HEK293 (cell line): Measurements from ENCODE around the gene ZNF804A.

Experiments used
- CTCF ChIA-PET: fragments of 350-600 bp; formaldehyde crosslinking; extraction: SDS; loops from one replicate; lab custom pipeline; 2021; ENCODE audit warnings: antibody characterized with exemption; lab: Yijun Ruan, JAX
- POLR2A ChIA-PET: fragments of 300-600 bp; formaldehyde crosslinking; extraction: SDS; loops from one replicate; lab custom pipeline; 2020; ENCODE audit warnings: antibody characterized with exemption, inconsistent platforms; lab: Yijun Ruan, JAX
- H3K27ac ChIP-seq: fragments of 200-500 bp; sonication (Bioruptor generic); 2 replicates; pipeline ENCODE4 v1.5.1; 2014; ENCODE audit warnings: low read depth, low read length, control low read depth, inconsistent platforms; ENCODE audit errors: extremely low read depth
- H3K36me3 ChIP-seq, 2 experiments: fragments of 200-500 bp in 1 of 2; sonication (Bioruptor generic) in 1 of 2; 1 replicate in 1 of 2; 2 replicates in 1 of 2; pipeline ENCODE4 v1.5.1; 2014 to 2017; ENCODE audit warnings: inconsistent platforms in 2 of 2, low read length in 2 of 2; ENCODE audit not compliant: control insufficient read depth in 2 of 2, insufficient read depth in 1 of 2
- H3K4me1 ChIP-seq: fragments of 200-500 bp; sonication (Bioruptor generic); 2 replicates; pipeline ENCODE4 v1.5.1; 2014; ENCODE audit warnings: mild to moderate bottlenecking, low read length, inconsistent platforms; ENCODE audit not compliant: control insufficient read depth, insufficient read depth
- H3K4me3 ChIP-seq: 2 replicates; pipeline ENCODE4 v1.5.1; 2011; ENCODE audit warnings: low read depth, mild to moderate bottlenecking, control low read depth, low read length, moderate library complexity
- H3K9me3 ChIP-seq: fragments of 200-500 bp; sonication (Bioruptor generic); 2 replicates; pipeline ENCODE4 v1.5.1; 2014; ENCODE audit warnings: low read depth, low read length, inconsistent platforms; ENCODE audit not compliant: control insufficient read depth, insufficient read depth
- KLF10 ChIP-seq: fragments of 450-650 bp; IDR thresholded peaks from 2 replicates; pipeline ENCODE4 v1.5.1; 2018; ENCODE audit warnings: missing biosample characterization, mild to moderate bottlenecking, missing genetic modification characterization
- WT1 ChIP-seq: fragments of 450-650 bp; formaldehyde crosslinking; IDR thresholded peaks from 2 replicates; pipeline ENCODE4 v1.5.1; 2016; ENCODE audit warnings: missing biosample characterization, missing genetic modification characterization
- ZBTB17 ChIP-seq: fragments of 450-650 bp; formaldehyde crosslinking; IDR thresholded peaks from 2 replicates; pipeline ENCODE4 v1.5.1; 2016; ENCODE audit warnings: missing biosample characterization, missing genetic modification characterization
- ZNF114 ChIP-seq: fragments of 450-650 bp; formaldehyde crosslinking; IDR thresholded peaks from 2 replicates; pipeline ENCODE4 v1.5.0; 2017; ENCODE audit warnings: missing biosample characterization, missing genetic modification characterization
- ZNF138 ChIP-seq: fragments of 450-650 bp; formaldehyde crosslinking; IDR thresholded peaks from 2 replicates; pipeline ENCODE4 v1.5.1; 2016; ENCODE audit warnings: missing biosample characterization, missing genetic modification characterization, borderline replicate concordance
- ZNF146 ChIP-seq: fragments of 450-650 bp; formaldehyde crosslinking; IDR thresholded peaks from 2 replicates; pipeline ENCODE4 v1.5.1; 2016; ENCODE audit warnings: missing biosample characterization, missing genetic modification characterization
- ZNF530 ChIP-seq: fragments of 450-650 bp; formaldehyde crosslinking; IDR thresholded peaks from 2 replicates; pipeline ENCODE4 v1.5.1; 2016; ENCODE audit warnings: low read depth, missing biosample characterization, missing genetic modification characterization
- ZNF544 ChIP-seq: fragments of 450-650 bp; formaldehyde crosslinking; IDR thresholded peaks from 2 replicates; pipeline ENCODE4 v1.5.0; 2017; ENCODE audit warnings: missing biosample characterization, missing genetic modification characterization
- ZNF626 ChIP-seq: fragments of 450-650 bp; sonication (Bioruptor Pico); formaldehyde crosslinking; IDR thresholded peaks from 2 replicates; pipeline ENCODE4 v1.5.1; 2018; ENCODE audit warnings: missing biosample characterization, missing genetic modification characterization, inconsistent platforms
- ZNF701 ChIP-seq: fragments of 450-650 bp; formaldehyde crosslinking; IDR thresholded peaks from 2 replicates; pipeline ENCODE4 v1.5.1; 2016; ENCODE audit warnings: missing biosample characterization, missing genetic modification characterization
- ZNF776 ChIP-seq: fragments of 450-650 bp; formaldehyde crosslinking; IDR thresholded peaks from 2 replicates; pipeline ENCODE4 v1.5.0; 2017; ENCODE audit warnings: missing biosample characterization, missing genetic modification characterization, borderline replicate concordance
- TF ChIP-seq, protein P1 (sequence below): fragments of 450-650 bp; formaldehyde crosslinking; optimal IDR thresholded peaks from 2 replicates; pipeline ENCODE3; 2016; ENCODE audit warnings: missing biosample characterization, mild to moderate bottlenecking, missing genetic modification characterization
- TF ChIP-seq, protein P2 (sequence below): fragments of 450-650 bp; formaldehyde crosslinking; IDR thresholded peaks from 2 replicates; pipeline ENCODE4 v1.5.1; 2016; ENCODE audit warnings: missing biosample characterization, missing genetic modification characterization
- TF ChIP-seq, protein P3 (sequence below): fragments of 450-650 bp; formaldehyde crosslinking; IDR thresholded peaks from 2 replicates; pipeline ENCODE4 v1.5.1; 2017; ENCODE audit warnings: missing biosample characterization, missing genetic modification characterization
- TF ChIP-seq, protein P4 (sequence below): fragments of 450-650 bp; formaldehyde crosslinking; IDR thresholded peaks from 2 replicates; pipeline ENCODE4 v1.5.1; 2016; ENCODE audit warnings: missing biosample characterization, missing genetic modification characterization
- TF ChIP-seq, protein P5 (sequence below): fragments of 450-650 bp; formaldehyde crosslinking; IDR thresholded peaks from 2 replicates; pipeline ENCODE4 v1.5.1; 2016; ENCODE audit warnings: missing biosample characterization, missing genetic modification characterization
- TF ChIP-seq, protein P6 (sequence below): fragments of 450-650 bp; formaldehyde crosslinking; IDR thresholded peaks from 2 replicates; pipeline ENCODE4 v1.5.1; 2016; ENCODE audit warnings: missing biosample characterization, missing genetic modification characterization
- TF ChIP-seq, protein P7 (sequence below): fragments of 450-650 bp; formaldehyde crosslinking; IDR thresholded peaks from 2 replicates; pipeline ENCODE4 v1.5.1; 2017; ENCODE audit warnings: missing biosample characterization, missing genetic modification characterization

The ZNF804A gene

DNA sequence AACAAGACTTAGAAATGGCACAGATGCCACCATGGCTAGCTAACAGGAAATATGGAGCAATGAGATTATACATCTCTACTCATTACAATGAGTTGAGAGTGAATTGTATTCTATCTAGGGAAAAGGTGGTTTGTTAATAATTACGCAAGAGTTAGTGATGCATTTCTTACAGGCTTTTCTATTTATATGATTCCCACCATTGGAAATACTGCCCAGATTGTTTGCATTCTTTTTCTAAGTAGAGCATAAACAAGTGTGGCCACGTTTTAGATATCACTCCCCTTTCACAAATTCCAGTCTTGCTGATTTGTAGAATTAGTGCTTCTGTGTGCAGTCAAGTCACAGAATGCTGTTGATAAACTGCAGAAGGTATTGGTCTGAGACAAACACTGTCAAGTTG, 56.6 kb downstream of the ZNF804A start:
- ChIA-PET POLR2A (no interaction called here), CTCF (no interaction called here)
- Histone ChIP-seq H3K4me1 (no peaks in the 10 kb centered on the region), H3K9me3 (no peaks in the 10 kb centered on the region), H3K36me3 (no peaks in the 10 kb centered on the region), H3K4me3 (no peak overlapping the region), H3K27ac (no peak overlapping the region)
- TF ChIP-seq, protein P1, sequence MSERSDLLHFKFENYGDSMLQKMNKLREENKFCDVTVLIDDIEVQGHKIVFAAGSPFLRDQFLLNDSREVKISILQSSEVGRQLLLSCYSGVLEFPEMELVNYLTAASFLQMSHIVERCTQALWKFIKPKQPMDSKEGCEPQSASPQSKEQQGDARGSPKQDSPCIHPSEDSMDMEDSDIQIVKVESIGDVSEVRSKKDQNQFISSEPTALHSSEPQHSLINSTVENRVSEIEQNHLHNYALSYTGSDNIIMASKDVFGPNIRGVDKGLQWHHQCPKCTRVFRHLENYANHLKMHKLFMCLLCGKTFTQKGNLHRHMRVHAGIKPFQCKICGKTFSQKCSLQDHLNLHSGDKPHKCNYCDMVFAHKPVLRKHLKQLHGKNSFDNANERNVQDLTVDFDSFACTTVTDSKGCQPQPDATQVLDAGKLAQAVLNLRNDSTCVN (tag by site-specific recombination), result no peak

DNA sequence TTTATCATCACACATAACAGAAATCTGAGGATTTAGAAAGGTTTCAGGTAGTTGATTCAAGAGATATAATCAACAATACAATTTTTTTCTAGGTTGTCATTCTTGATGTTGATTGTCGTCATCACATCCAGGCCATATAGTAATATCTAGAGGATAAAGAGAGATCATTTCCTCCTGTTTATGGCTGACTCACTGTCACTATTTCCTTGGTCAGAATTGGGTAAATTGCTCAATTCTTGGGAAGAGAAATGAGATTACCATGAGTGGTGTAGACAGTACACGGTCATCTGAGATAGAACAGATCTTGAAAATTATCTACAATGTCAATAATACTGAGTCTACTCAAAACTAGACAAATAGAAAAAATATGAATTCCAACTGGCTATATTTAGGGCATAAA, 78.8 kb downstream of the ZNF804A start:
- CTCF ChIA-PET, result no interaction called here
- H3K36me3 ChIP-seq, result no peaks in the 10 kb centered on the region
- POLR2A ChIA-PET, result no interaction called here

DNA sequence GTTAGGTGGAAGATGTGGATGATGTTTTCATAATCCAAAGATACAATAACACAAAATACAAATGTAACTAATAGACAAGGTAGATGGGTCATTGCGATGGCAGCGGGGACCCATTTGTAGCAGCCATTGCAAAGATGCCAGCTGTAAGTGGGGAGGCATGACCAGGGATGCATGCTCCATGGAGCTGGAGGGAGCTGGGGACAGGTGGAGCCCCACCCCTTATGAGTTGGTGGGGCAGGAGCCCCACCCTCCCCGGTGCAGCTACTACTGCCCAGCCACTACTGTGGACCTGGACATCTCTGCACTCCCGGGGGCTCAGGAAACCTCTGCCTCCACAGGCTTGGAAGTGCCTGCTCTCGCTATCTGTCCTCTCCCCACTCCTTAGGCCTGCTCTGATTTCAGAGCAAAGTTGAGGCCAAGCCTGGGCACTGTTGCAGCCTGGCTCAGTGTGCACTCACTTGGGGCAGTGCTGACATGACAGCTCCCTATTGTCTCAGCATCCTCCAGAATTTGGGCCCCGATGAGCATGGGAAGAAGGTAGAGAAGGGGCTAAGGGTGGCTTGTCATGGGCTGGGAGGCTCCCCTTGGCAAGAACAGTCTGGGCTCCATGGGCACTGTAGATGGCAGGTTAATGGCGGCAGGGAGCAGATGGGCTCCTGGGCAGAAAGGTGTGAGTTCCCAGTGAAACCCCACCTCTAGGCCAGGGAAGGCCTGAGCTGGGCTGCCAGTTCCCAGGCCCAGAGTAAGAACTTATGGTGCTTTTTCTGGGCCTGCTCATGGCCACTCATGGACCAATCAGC, 81.1 kb downstream of the ZNF804A start:
- POLR2A ChIA-PET, result no interaction called here
- Histone ChIP-seq H3K4me1 (no peaks in the 10 kb centered on the region), H3K4me3 (no peak overlapping the region), H3K36me3 (no peaks in the 10 kb centered on the region), H3K9me3 (no peaks in the 10 kb centered on the region), H3K27ac (no peak overlapping the region)
- CTCF ChIA-PET, result no interaction called here
- TF ChIP-seq ZNF146, result no peak
- TF ChIP-seq, protein P2, sequence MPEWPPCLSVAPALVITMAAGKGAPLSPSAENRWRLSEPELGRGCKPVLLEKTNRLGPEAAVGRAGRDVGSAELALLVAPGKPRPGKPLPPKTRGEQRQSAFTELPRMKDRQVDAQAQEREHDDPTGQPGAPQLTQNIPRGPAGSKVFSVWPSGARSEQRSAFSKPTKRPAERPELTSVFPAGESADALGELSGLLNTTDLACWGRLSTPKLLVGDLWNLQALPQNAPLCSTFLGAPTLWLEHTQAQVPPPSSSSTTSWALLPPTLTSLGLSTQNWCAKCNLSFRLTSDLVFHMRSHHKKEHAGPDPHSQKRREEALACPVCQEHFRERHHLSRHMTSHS (tag by site-specific recombination), result no peak
- TF ChIP-seq, protein P3, sequence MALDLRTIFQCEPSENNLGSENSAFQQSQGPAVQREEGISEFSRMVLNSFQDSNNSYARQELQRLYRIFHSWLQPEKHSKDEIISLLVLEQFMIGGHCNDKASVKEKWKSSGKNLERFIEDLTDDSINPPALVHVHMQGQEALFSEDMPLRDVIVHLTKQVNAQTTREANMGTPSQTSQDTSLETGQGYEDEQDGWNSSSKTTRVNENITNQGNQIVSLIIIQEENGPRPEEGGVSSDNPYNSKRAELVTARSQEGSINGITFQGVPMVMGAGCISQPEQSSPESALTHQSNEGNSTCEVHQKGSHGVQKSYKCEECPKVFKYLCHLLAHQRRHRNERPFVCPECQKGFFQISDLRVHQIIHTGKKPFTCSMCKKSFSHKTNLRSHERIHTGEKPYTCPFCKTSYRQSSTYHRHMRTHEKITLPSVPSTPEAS (tag by site-specific recombination), result no peak
- TF ChIP-seq, protein P4, sequence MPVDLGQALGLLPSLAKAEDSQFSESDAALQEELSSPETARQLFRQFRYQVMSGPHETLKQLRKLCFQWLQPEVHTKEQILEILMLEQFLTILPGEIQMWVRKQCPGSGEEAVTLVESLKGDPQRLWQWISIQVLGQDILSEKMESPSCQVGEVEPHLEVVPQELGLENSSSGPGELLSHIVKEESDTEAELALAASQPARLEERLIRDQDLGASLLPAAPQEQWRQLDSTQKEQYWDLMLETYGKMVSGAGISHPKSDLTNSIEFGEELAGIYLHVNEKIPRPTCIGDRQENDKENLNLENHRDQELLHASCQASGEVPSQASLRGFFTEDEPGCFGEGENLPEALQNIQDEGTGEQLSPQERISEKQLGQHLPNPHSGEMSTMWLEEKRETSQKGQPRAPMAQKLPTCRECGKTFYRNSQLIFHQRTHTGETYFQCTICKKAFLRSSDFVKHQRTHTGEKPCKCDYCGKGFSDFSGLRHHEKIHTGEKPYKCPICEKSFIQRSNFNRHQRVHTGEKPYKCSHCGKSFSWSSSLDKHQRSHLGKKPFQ, result no peak
- TF ChIP-seq, protein P5, sequence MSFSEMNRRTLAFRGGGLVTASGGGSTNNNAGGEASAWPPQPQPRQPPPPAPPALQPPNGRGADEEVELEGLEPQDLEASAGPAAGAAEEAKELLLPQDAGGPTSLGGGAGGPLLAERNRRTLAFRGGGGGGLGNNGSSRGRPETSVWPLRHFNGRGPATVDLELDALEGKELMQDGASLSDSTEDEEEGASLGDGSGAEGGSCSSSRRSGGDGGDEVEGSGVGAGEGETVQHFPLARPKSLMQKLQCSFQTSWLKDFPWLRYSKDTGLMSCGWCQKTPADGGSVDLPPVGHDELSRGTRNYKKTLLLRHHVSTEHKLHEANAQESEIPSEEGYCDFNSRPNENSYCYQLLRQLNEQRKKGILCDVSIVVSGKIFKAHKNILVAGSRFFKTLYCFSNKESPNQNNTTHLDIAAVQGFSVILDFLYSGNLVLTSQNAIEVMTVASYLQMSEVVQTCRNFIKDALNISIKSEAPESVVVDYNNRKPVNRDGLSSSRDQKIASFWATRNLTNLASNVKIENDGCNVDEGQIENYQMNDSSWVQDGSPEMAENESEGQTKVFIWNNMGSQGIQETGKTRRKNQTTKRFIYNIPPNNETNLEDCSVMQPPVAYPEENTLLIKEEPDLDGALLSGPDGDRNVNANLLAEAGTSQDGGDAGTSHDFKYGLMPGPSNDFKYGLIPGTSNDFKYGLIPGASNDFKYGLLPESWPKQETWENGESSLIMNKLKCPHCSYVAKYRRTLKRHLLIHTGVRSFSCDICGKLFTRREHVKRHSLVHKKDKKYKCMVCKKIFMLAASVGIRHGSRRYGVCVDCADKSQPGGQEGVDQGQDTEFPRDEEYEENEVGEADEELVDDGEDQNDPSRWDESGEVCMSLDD (tag by site-specific recombination), result no peak
- TF ChIP-seq, all 188 proteins: peak for 0

More for the DNA sequence above, 78.8 kb downstream of the ZNF804A start:
- no peaks in the 10 kb centered on the region for H3K4me1 ChIP-seq
- TF ChIP-seq ZNF530, result no peak
- TF ChIP-seq, protein P6, sequence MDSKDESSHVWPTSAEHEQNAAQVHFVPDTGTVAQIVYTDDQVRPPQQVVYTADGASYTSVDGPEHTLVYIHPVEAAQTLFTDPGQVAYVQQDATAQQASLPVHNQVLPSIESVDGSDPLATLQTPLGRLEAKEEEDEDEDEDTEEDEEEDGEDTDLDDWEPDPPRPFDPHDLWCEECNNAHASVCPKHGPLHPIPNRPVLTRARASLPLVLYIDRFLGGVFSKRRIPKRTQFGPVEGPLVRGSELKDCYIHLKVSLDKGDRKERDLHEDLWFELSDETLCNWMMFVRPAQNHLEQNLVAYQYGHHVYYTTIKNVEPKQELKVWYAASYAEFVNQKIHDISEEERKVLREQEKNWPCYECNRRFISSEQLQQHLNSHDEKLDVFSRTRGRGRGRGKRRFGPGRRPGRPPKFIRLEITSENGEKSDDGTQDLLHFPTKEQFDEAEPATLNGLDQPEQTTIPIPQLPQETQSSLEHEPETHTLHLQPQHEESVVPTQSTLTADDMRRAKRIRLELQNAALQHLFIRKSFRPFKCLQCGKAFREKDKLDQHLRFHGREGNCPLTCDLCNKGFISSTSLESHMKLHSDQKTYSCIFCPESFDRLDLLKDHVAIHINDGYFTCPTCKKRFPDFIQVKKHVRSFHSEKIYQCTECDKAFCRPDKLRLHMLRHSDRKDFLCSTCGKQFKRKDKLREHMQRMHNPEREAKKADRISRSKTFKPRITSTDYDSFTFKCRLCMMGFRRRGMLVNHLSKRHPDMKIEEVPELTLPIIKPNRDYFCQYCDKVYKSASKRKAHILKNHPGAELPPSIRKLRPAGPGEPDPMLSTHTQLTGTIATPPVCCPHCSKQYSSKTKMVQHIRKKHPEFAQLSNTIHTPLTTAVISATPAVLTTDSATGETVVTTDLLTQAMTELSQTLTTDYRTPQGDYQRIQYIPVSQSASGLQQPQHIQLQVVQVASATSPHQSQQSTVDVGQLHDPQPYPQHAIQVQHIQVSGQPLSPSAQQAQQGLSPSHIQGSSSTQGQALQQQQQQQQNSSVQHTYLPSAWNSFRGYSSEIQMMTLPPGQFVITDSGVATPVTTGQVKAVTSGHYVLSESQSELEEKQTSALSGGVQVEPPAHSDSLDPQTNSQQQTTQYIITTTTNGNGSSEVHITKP, result no peak
- TF ChIP-seq WT1 (tag by site-specific recombination), result no peak
- TF ChIP-seq ZNF114 (tag by site-specific recombination), result no peak
- TF ChIP-seq, protein P7, sequence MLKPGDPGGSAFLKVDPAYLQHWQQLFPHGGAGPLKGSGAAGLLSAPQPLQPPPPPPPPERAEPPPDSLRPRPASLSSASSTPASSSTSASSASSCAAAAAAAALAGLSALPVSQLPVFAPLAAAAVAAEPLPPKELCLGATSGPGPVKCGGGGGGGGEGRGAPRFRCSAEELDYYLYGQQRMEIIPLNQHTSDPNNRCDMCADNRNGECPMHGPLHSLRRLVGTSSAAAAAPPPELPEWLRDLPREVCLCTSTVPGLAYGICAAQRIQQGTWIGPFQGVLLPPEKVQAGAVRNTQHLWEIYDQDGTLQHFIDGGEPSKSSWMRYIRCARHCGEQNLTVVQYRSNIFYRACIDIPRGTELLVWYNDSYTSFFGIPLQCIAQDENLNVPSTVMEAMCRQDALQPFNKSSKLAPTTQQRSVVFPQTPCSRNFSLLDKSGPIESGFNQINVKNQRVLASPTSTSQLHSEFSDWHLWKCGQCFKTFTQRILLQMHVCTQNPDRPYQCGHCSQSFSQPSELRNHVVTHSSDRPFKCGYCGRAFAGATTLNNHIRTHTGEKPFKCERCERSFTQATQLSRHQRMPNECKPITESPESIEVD (tag by site-specific recombination), result no peak
- no peak for TF ChIP-seq ZNF626 (tag by site-specific recombination)
- TF ChIP-seq ZNF776 (tag by site-specific recombination), result no peak
- no peak for TF ChIP-seq ZBTB17 (tag by site-specific recombination)
- TF ChIP-seq ZNF138 (tag by site-specific recombination), result no peak
- no peak for TF ChIP-seq ZNF701 (tag by site-specific recombination)
- TF ChIP-seq ZNF544 (tag by site-specific recombination), result no peak
- TF ChIP-seq KLF10 (tag by site-specific recombination), result no peak
- H3K4me3 ChIP-seq, result no peak overlapping the region
- H3K27ac ChIP-seq, result no peak overlapping the region
- no peaks in the 10 kb centered on the region for H3K9me3 ChIP-seq
